ENCODE measurements around the gene SPIRE1. TPM values are rescaled to one million over a fixed set of nuclear protein-coding genes. Genes with fewer than 3 reads are reported as not detected.

Gene SPIRE1
- total and polyA plus RNA-seq, 4 donors, result 0.29 to 5.7 (median 3.2) TPM

DNA sequence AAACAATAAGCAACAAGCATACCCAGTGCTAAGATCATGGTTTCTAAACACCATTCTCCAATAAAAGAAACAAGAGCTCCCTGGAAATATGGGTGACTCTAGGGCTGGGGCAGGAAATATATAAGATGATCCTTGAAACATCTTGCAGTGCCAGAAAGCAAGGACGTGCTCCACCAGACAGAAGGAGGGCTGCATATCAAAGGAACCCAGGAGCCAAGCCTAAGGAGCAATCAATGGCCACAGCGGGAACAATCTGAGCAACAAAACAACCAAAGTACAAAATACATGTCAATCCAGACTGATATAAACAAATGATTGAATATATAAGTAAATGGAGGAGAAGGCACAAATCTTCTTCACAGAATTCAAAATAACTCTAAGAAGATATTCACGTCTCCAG is 10.1 kb downstream of the SPIRE1 start:
- WGBS, result 82% methylated on average over 3 of the region's 3 CpGs
- Histone ChIP-seq H3K9me3 (ENCODE audit: control insufficient read depth in 4 of 4, low read length in 3 of 4) (no peaks in the 10 kb centered on the region), H3K36me3 (ENCODE audit: control insufficient read depth in 4 of 4, insufficient read depth in 3 of 4, low read depth in 1 of 4, low read length in 3 of 4) (no peaks in the 10 kb centered on the region), H3K27me3 (ENCODE audit: control insufficient read depth in 4 of 4, insufficient read depth in 4 of 4, low read length in 3 of 4) (no peaks in the 10 kb centered on the region), H3K27ac (ENCODE audit: low read depth in 1 of 2, low read length in 2 of 2) (no peak overlapping the region), H3K4me1 (ENCODE audit: control insufficient read depth in 4 of 4, insufficient read depth in 4 of 4, low read length in 3 of 4) (peaks cover 0 to 5% (median 3%) of the 10 kb centered on the region in 4 donors), H3K4me3 (ENCODE audit: low read depth in 1 of 3, low read length in 3 of 3) (no peak overlapping the region), H3K9ac (ENCODE audit: low read depth in 1 of 2, low read length in 2 of 2) (no peak overlapping the region)
- no peak for DNase-seq (ENCODE audit: low spot score)
- TF ChIP-seq GABPA (IDR thresholded peaks at IDR 0.05 in 1 of 2, conservative IDR thresholded peaks at IDR 0.05 in 1 of 2) (no peak), FOXA1 (IDR thresholded peaks at IDR 0.05) (no peak), EGR1 (IDR thresholded peaks at IDR 0.05; ENCODE audit: low read depth in 2 of 2) (no peak), HNF4A (conservative IDR thresholded peaks at IDR 0.05) (no peak), TAF1 (conservative IDR thresholded peaks at IDR 0.05) (no peak)

DNA sequence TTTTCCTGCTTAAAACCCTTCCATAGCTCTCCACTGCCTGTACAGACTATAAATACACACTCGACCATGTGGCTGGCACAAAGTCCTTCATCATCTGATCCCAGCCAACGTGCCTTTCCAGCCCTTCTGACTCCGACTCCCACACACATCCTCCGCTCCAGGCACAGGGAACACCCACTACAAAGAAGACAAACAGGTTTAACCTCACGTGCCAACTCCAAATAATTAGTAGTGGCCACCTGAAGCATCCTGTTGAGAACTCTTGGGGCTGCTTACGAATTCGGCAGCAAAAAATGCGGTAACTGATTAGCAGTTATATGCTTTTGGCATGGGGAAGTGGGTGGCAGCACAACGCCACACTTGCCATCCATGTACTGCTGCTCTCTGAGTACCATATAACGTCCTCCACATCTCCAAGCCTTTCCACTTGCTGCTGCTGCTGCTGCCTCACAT is 12.1 kb downstream of the SPIRE1 start:
- no peak overlapping the region for H3K4me3 ChIP-seq (ENCODE audit: low read depth in 1 of 3, low read length in 3 of 3)
- no peak for DNase-seq (ENCODE audit: low spot score)
- H3K27ac ChIP-seq (ENCODE audit: low read depth in 1 of 2, low read length in 2 of 2), result peak overlapping the region in 1 of 2 donors; percentile 26
- H3K9me3 ChIP-seq (ENCODE audit: control insufficient read depth in 4 of 4, low read length in 3 of 4), result no peaks in the 10 kb centered on the region
- H3K36me3 ChIP-seq (ENCODE audit: control insufficient read depth in 4 of 4, insufficient read depth in 3 of 4, low read depth in 1 of 4, low read length in 3 of 4), result no peaks in the 10 kb centered on the region
- TF ChIP-seq FOXA1 (IDR thresholded peaks at IDR 0.05) (no peak), JUND (IDR thresholded peaks at IDR 0.05) (no peak), NR2F2 (IDR thresholded peaks at IDR 0.05) (no peak), YY1 (IDR thresholded peaks at IDR 0.05) (peak; percentile 24), HNF4G (IDR thresholded peaks at IDR 0.05) (no peak), HNF4A (conservative IDR thresholded peaks at IDR 0.05) (peak in 1 of 2 donors; percentile 45), GABPA (IDR thresholded peaks at IDR 0.05 in 1 of 2, conservative IDR thresholded peaks at IDR 0.05 in 1 of 2) (no peak), FOXA2 (IDR thresholded peaks at IDR 0.05) (no peak), TAF1 (conservative IDR thresholded peaks at IDR 0.05) (no peak), RAD21 (IDR thresholded peaks at IDR 0.05) (no peak), EGR1 (IDR thresholded peaks at IDR 0.05; ENCODE audit: low read depth in 2 of 2) (peak in 1 of 2 donors; percentile 80), SP1 (IDR thresholded peaks at IDR 0.05) (no peak), RXRA (IDR thresholded peaks at IDR 0.05) (peak in 1 of 2 donors; percentile 18)
- TF ChIP-seq, protein P1, sequence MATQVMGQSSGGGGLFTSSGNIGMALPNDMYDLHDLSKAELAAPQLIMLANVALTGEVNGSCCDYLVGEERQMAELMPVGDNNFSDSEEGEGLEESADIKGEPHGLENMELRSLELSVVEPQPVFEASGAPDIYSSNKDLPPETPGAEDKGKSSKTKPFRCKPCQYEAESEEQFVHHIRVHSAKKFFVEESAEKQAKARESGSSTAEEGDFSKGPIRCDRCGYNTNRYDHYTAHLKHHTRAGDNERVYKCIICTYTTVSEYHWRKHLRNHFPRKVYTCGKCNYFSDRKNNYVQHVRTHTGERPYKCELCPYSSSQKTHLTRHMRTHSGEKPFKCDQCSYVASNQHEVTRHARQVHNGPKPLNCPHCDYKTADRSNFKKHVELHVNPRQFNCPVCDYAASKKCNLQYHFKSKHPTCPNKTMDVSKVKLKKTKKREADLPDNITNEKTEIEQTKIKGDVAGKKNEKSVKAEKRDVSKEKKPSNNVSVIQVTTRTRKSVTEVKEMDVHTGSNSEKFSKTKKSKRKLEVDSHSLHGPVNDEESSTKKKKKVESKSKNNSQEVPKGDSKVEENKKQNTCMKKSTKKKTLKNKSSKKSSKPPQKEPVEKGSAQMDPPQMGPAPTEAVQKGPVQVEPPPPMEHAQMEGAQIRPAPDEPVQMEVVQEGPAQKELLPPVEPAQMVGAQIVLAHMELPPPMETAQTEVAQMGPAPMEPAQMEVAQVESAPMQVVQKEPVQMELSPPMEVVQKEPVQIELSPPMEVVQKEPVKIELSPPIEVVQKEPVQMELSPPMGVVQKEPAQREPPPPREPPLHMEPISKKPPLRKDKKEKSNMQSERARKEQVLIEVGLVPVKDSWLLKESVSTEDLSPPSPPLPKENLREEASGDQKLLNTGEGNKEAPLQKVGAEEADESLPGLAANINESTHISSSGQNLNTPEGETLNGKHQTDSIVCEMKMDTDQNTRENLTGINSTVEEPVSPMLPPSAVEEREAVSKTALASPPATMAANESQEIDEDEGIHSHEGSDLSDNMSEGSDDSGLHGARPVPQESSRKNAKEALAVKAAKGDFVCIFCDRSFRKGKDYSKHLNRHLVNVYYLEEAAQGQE (IDR thresholded peaks at IDR 0.05), result no peak
- TF ChIP-seq, protein P2, sequence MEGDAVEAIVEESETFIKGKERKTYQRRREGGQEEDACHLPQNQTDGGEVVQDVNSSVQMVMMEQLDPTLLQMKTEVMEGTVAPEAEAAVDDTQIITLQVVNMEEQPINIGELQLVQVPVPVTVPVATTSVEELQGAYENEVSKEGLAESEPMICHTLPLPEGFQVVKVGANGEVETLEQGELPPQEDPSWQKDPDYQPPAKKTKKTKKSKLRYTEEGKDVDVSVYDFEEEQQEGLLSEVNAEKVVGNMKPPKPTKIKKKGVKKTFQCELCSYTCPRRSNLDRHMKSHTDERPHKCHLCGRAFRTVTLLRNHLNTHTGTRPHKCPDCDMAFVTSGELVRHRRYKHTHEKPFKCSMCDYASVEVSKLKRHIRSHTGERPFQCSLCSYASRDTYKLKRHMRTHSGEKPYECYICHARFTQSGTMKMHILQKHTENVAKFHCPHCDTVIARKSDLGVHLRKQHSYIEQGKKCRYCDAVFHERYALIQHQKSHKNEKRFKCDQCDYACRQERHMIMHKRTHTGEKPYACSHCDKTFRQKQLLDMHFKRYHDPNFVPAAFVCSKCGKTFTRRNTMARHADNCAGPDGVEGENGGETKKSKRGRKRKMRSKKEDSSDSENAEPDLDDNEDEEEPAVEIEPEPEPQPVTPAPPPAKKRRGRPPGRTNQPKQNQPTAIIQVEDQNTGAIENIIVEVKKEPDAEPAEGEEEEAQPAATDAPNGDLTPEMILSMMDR (IDR thresholded peaks at IDR 0.05; ENCODE audit: low read depth, low read length, missing input control), result no peak
- TF ChIP-seq, protein P3, sequence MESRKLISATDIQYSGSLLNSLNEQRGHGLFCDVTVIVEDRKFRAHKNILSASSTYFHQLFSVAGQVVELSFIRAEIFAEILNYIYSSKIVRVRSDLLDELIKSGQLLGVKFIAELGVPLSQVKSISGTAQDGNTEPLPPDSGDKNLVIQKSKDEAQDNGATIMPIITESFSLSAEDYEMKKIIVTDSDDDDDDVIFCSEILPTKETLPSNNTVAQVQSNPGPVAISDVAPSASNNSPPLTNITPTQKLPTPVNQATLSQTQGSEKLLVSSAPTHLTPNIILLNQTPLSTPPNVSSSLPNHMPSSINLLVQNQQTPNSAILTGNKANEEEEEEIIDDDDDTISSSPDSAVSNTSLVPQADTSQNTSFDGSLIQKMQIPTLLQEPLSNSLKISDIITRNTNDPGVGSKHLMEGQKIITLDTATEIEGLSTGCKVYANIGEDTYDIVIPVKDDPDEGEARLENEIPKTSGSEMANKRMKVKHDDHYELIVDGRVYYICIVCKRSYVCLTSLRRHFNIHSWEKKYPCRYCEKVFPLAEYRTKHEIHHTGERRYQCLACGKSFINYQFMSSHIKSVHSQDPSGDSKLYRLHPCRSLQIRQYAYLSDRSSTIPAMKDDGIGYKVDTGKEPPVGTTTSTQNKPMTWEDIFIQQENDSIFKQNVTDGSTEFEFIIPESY (IDR thresholded peaks at IDR 0.05), result no peak
- TF ChIP-seq, protein P4, sequence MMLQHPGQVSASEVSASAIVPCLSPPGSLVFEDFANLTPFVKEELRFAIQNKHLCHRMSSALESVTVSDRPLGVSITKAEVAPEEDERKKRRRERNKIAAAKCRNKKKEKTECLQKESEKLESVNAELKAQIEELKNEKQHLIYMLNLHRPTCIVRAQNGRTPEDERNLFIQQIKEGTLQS (IDR thresholded peaks at IDR 0.05), result no peak
- TF ChIP-seq, protein P5, sequence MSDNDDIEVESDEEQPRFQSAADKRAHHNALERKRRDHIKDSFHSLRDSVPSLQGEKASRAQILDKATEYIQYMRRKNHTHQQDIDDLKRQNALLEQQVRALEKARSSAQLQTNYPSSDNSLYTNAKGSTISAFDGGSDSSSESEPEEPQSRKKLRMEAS (IDR thresholded peaks at IDR 0.05), result peak; percentile 29
- peaks cover 0 to 10% (median 6%) of the 10 kb centered on the region in 4 donors for H3K4me1 ChIP-seq (ENCODE audit: control insufficient read depth in 4 of 4, insufficient read depth in 4 of 4, low read length in 3 of 4)
- H3K9ac ChIP-seq (ENCODE audit: low read depth in 1 of 2, low read length in 2 of 2), result no peak overlapping the region
- H3K27me3 ChIP-seq (ENCODE audit: control insufficient read depth in 4 of 4, insufficient read depth in 4 of 4, low read length in 3 of 4), result no peaks in the 10 kb centered on the region
- 60% methylated on average over 10 of the region's 10 CpGs for WGBS
